NCI-H2029 treated with DMSO at 0.1 percent for 48 hours (cell line): Measurements from ENCODE around the gene ABTB1.
"Not testable (repeated sequence)": the region's sequence is repeated elsewhere in the genome, so short reads cannot be mapped to it uniquely, and the experiment has no call there.

Experiments
- DNase-seq: peaks from one replicate; lab custom pipeline; 2025; lab: John Stamatoyannopoulos, UW

The ABTB1 gene

DNA sequence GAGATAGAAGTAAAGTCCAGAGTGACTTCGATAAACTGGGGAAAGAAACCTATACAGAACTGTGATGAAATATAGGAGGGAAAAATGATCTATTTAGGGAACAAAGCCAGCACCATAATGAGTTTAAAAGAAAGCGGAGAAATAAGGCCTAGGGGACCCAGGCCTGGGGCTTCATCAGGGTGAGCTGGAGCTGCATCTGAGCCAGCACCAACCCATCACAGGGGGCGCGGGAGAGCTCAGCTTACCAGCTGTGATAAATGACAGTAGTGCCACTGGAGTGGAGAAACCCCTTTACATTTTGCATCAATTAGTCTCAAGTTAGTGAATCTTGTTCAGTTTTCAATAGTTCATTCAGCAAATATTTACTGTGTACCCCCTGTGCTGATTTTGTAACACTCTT, 22.5 kb upstream of the ABTB1 start:
- DNase-seq: no peak

DNA sequence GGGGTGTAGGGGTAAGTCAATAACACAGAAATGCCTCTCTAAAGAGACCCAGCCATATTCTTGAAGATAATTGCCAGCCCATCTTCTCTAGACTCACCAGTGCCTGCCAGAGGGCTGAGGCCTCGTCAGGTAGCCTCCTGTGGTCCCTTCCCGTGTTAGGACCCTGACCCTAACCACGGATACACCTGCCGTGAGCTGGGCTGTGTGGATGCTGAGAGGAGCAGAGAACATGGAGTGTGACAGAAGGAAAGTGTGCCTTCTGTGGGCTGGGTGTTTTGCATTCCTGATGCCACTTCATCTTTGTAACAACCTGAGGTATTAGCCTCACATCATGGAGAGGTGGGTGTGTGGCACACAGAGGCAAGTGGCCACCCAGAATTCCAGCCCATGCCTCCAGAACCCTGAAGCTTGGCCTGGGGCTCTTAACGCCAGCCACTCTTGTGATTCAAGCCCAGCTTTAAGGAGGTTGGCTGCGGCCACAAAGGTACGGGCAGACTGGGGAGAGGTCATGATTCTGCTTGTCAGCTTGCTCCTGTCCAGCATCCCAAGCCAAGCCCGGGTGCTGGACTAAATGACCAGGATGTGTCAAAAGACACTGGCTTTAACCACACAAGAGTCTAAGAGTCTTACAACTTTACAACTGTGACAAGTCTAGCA, 21.1 kb upstream of the ABTB1 start:
- DNase-seq: no peak

DNA sequence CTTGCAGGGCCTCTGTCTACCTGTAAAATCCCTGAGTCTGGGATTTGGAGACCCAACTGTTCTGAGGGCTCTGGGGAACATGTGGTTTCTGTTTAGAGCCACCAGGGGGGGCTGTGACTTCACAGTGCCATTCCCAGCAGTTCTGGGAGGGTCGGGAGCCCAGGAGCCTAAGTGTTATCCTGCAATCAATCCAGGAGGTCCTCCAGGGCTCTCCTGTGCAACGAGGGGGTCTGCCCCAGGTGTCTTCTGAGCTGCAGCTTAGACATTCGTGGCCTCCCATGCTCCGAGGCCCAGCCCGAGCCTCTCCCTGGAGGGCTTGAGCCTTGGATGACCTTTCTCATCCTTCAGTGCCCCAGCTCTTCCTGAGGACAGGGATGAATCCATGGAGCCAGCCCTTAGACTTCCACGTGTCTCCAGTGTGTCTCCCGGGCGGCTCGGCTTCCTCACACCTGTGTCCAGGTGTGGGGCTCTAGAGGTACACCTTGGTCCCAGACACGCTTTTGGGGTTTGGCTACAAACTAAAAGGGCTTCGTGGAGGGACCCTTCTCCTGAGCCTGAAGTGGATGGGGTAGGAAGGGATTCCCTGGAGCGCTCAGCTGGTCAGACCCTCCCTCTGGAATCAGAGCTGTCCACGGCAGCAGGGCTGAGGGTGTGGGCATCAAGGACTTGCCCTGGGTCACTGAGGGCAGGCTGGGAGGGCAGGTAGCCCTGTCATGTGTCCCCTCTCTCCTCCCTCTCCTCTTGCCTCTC, 20.3 kb upstream of the ABTB1 start:
- DNase-seq: no peak

DNA sequence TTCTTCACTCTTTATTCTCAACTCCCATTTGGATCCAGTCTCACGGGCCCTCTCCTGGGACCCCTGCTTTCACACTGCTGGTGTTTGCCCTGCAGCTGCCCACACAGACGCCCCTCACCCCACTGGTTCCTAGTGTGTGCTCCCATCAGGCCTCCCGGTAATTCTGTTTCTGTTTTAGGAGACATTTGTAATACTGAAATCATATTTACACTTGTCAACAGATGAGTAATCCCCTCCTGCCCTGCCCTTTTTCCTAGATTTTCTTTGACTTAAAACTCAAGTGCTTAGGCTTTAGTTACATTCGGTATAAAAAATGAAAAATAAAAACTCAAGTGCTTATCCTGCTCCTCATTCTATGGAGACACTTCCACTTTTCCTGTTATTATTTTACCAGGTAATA, 18.4 kb upstream of the ABTB1 start:
- DNase-seq: no peak

DNA sequence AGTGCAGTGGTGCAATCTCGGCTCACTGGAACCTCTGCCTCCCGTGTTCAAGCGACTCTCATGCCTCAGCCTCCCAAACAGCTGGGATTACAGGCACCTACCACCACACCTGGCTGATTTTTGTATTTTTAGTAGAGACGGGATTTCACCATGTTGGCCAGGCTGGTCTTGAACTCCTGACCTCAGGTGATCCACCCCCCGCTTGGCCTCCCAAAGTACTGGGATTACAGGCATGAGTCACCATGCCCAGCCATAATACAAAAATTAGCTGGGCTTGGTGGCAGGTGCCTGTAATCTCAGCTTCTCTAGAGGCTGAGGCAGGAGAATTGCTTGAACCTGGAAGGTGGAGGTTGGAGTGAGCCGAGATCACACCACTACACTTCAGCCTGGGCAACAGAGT, 17.8 kb upstream of the ABTB1 start:
- not testable (repeated sequence) for DNase-seq

DNA sequence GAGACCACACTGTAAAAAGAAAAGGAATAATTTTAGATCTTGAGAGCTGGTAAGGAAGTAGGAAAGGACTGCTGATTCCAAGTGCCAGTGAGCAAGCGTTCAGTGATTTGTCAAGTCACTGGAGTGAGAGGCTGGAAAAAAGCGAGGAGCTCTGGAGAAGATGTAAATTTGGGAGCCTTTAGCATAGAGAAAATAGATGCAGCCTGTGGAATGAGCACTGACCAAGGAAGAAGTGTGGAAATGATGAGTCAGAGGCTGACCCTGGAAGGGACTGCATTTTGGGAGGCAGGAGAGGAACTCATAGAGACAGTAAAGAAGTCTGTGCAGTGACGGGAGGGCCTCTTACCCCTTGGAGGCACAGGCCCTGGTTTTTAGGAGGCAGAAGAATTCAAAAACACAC, 17.1 kb upstream of the ABTB1 start:
- DNase-seq: no peak

DNA sequence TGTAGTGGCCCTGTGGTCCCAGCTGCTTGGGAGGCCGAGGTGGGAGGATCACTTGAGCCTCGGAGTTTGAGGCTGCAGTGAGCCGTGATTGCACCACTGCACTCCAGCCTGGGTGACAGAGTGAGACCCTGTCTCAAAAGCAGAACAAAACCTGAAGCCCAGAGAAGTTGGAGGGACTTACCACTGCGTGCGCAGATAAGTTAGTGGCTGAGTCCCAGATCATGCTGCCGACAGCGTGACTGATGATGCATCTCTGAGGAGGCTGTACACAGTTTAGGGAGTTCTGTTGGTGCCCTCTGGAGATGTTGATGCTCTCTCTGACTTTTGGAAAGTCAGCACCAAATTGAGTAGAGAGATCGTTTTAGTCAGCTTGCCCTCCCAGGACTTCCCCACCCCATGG, 15.8 kb upstream of the ABTB1 start:
- DNase-seq: no peak

DNA sequence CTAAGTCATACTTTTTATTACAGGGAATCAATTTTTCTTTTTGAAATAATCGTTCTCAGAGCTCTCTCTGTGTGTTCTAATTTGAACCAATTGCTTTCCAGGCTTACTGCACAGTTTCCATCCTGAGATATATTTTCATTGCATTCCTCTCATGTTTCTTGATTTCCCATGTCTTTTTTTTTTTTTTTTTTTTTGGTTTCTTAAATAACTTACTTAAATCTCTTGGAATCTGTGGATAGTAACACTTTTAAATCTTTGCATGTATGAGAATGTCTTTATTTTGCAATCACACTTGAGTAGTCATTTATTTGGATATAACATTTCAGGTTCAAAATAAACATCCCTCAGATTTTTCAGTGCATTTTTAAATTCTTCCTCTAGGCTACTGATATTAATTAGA, 14.5 kb upstream of the ABTB1 start:
- no peak for DNase-seq

DNA sequence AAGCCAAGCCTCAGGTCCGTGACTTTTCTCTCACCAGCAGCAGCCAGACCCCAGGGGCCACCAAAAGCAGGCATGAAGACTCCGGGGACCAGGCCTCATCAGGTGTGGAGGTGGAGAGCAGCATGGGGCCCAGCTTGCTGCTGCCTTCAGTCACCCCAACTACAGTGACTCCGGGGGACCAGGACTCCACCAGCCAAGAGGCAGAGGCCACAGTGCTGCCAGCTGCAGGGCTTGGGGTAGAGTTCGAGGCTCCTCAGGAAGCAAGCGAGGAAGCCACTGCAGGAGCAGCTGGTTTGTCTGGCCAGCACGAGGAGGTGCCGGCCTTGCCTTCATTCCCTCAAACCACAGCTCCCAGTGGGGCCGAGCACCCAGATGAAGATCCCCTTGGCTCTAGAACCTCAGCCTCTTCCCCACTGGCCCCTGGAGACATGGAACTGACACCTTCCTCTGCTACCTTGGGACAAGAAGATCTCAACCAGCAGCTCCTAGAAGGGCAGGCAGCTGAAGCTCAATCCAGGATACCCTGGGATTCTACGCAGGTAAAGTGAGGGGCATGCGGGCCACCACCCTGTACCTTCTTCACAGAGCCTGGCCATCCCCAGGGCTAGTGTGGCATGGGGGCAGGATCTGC, 12.0 kb upstream of the ABTB1 start:
- DNase-seq: no peak

DNA sequence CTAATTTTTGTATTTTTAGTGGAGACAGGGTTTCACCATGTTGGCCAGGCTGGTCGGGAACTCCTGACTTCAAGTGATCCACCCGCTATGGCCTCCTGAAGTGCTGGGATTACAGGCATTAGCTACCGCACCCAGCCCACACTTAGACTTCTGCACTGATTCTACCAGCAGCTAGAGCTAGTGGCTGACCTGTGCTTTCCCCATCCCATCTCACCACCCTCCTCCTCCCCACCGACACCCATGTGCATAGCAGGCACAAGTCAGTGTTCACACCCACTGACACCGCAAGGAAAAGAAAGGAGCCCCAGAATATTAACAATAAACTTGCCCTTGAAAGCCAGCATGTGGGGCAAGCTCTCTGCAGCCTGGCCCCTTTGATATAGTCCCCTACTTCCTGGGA, 11.2 kb upstream of the ABTB1 start:
- no peak for DNase-seq

DNA sequence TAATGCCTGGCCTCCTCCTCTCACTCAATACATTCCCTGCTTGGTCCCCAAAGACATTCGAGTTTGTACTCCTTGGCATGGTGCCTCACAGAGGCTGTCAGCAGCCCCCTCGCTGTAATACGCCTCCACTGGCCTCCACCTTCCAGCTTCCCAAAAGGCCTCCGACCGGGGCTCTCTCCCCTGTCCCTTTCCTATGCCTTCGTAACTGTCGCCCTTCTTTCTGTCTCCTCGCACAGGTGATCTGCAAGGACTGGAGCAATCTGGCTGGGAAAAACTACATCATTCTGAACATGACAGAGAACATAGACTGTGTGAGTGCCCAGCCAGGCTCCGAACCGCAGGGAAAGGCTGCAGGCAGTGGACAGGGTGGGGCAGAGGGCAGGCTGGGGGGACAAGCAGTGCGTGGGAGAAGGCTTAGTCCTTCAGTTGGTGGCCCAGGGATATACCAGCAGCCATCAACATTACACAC, 10.7 kb upstream of the ABTB1 start:
- no peak for DNase-seq

DNA sequence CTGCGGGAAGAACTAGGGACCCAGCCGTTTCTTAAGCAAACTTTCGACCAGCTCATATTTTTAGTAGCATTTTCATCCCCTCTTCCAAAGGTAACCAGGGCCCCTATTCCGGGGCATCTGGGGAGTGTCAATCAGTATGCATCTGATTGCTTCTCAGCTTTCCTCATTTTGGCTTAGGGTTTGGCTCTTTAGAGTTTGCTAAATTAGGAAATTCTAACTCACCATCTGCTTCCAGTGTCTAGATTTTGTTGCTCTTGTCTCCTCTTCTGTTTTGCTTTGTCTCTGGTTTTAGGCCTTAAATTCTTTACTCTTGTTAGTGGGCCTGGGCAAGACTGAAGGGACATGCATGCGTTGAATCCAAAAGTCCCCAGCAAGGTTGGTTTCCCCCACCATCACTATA, 9.6 kb upstream of the ABTB1 start:
- no peak for DNase-seq

DNA sequence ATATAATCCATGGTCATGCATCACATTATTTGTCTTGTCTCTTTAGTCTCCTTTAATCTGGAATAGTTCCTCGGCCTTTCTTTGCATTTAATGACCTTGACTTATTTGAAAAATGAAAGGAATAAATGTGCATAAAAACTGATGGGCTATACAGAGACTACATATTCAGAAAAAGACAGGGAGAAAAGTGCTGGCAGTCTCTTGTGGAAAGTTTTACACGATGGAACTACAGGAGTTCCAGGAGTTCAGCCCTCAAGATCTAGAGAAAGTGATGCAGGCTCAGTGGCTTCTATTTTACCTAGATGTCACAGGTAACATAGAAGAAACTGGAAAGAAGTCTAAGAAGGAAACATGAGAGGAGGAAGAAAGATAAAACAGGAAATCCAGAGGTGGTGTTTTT, 7.6 kb upstream of the ABTB1 start:
- no peak for DNase-seq

DNA sequence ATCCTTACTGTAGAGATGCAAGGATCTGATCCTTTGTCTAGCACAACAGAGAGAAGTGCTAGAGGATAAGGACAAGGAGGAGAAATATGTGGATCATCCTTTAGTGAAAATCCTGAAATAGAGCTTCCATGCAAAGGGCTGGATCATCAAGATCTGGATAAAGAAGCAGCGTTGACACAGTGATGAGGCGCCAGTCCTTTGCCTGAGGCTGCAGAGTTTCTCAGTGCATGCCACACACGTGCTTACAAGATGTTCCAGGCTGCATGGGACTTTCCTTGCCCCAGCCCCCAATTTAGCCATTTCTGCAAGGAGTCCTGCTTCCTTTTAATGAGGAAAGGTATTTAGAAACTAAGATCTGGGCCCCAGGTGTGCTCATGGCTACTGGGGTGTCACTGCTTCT, 7.2 kb upstream of the ABTB1 start:
- DNase-seq: no peak

DNA sequence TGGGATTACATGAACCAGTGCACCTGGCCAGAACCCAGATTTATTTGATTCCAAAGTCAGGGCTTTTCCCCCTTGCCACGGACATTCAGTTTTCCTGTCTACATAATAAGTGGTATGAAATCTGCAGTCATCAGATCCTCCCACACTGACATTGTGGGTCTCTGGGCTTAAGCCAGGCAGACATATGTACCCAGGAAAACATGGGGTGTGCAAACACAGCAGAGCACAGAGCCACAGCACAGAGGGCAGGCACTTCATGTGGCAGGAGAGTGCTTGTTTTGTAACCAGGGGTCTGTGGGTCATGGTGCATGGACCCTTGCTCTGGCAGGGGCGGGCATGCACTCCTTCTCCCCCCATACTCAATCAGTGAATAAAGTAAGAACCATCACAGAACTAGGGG, 6.1 kb upstream of the ABTB1 start:
- no peak for DNase-seq

DNA sequence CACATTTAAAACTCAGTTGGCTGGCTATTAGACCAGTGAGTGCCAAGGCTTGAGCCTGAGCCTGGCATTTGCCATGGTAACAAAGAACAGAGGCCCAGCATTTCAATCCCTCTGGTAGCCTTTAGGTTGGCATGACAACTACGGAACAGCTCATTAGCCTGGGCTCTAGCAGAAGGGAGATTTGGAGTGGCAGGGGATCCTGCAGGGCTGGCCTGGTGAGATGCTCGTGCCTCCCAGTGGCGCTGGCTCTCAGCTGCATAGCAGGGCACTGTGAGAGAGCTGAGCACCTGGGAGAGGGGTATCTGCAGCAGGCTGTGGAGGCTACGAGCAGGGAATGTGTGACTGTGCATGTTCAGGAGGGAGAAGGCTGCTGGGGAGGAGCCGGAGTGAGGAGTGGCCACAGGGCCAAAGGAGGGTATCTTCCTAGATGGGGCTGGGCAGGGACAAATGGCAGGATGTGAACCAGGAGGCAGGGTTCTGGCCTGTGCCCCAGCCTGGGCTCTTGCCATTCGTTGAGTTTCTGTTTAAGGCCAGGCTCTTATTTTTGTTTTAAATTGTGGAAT, 5.6 kb upstream of the ABTB1 start:
- no peak for DNase-seq

DNA sequence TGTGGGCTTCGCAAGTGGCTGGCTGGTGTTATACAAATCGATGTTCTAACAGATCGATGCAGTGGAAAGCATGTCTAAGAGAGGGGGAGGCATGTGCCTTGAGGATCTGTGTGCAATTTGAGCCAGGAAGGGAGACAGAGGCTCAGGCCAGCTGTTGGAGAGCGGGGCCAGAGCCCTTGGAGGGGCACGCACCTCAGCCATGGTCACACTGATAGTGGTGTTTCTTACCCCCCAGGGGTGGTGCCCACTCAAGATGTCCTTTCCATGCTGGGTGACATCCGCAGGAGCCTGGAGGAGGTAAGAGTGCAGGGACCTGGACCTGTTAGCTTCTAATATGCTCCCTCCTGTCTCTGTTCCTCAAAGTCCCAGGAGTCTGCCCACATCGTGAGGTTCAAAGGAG, 3.8 kb upstream of the ABTB1 start:
- no peak for DNase-seq

DNA sequence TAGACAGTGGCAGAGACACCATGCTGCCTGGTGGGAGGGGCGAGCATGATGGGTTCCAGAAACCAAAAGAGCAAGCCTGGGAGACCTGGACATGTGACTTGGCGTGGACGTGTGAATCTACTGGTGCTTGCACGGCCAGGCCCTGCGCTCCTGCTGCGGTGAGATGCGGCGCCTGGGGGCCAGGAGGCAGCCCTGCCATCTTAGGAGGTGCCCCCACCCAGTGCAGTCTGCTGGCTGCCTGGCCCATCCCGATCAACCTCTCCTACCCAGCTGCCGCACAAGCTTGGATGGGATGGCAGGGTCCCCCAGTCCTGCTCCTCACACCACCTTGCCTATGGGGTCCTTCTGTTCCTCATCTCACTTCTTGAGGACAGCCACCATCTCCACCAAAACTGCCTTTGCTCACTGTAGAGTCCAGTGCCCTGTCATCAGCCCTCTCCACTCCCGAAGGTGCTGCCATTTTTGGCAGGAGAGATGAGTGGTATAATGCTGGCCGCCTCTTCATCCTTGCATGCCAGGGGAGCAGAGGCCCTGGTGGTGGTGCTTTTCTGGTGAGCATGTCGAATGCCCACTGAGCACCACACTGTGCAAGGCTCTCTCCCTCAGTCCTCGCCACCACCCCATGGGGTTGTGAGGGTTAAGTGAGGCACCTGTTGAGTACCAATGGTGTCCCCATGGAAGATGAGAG, 3.1 kb upstream of the ABTB1 start:
- no peak for DNase-seq

DNA sequence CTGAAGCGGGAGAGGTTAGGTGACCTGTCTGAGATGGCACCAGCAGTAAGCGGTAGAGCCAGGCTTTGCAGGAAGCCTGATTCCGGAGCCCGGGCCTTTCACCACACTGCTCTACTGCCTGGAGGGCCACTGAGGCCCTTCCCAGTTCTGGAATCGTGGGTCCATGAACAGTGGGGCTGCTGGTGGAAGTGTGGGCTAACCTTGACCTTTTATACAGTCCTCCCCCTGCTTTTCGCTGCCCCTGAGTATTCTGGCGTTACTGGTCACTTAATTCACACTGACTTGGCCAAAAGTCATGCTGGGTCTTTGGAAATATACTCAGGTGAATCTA, 2.6 kb upstream of the ABTB1 start:
- no peak for DNase-seq

DNA sequence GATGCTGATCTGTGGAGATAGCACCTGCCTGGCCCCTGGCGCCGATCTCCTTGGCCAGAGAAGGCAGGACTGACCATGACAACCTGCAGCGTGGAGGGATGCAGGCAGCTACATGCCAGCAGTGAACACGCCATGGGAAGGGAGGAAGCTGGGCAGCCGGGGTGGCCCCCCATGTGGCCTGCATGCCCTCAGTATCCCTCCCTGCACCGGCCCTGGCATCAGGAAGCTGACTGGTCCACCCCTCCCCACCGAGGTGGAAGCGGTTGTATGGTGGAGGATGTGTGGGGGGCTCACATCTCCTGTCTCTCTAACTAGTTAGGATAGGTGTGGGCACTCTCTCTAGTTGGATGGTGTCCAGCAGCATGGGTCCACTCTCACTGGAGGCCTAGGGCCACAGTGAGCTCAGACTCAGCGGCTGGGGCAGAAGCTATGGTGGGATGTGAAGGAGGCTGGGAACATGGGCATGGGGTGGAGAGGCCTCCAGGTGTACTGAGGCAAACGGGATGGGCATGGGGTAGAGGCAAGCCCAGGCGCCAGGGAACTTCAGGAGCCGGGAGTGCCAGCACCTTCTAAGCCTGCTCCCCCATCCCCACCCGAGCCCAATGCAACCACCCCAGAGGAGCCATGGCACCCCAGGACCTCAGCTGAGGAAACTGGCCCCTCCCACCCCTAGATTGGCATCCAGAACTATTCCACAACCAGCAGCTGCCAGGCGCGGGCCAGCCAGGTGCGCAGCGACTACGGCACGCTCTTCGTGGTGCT, 1.8 kb upstream of the ABTB1 start:
- no peak for DNase-seq

DNA sequence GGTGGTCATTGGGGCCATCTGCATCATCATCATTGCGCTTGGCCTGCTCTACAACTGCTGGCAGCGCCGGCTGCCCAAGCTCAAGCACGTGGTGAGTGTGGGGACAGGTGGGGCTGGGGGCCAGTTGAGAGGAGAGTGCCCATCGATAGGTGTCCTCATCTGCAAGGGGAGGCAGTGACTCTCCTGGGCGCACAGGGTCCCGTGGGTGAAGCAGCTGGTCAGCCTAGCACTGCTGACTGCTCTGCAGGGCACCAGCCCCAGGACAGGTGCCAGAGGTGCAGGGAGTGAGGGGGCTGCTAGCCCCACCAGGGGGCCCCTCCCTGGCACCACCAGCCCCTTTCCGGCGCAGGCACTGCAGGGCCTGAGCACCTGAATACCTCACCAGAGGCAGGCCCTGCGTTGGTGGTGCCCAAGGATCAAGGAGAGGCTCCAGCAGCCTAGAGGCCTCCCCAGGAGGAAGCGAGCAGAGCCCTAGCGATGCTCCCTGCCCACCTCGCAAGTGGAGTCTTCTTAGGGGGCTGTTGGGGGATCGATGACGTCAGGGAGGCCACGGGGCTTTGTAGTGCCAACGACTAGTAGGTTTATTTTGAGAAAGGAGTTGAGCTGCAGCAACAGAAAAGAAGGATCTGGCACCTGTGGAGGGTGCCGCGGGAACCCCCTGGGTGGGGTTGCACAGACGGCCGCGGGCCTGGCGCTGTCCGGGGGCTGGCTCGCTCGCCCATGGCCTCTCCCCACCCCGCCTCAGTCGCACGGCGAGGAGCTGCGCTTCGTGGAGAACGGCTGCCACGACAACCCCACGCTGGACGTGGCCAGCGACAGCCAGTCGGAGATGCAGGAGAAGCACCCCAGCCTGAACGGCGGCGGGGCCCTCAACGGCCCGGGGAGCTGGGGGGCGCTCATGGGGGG, 976 bp upstream of the ABTB1 start:
- no peak for DNase-seq
